SK-N-SH (cell line): ENCODE results near the gene WIZ. TPM values are rescaled to one million over a fixed set of nuclear protein-coding genes. Genes with fewer than 3 reads are reported as not detected.

Source experiments
- CTCF ChIA-PET: fragments of 300-600, 350-600 bp; formaldehyde crosslinking; extraction: SDS; loops from one replicate; lab custom pipeline; 2021; lab: Yijun Ruan, JAX
- POLR2A ChIA-PET: fragments of 350-600 bp; sonication (Branson Sonifier 250); formaldehyde crosslinking; extraction: SDS; loops from one replicate; lab custom pipeline; 2020; ENCODE audit warnings: antibody characterized with exemption, inconsistent platforms; lab: Yijun Ruan, JAX
- DNase-seq: peaks from one replicate; pipeline ENCODE4 v3.0.0; 2012
- H2AFZ ChIP-seq: fragments of 200-600 bp; sonication (generic); 2 replicates; pipeline ENCODE4 v1.8.1; 2016; ENCODE audit warnings: antibody characterized with exemption, mild to moderate bottlenecking, low read depth
- H3F3A ChIP-seq: fragments of 200-600 bp; sonication (generic); replicated peaks from 2 replicates; pipeline ENCODE3; 2016; ENCODE audit warnings: antibody characterized with exemption, mild to moderate bottlenecking; ENCODE audit not compliant: insufficient read depth
- H3K27ac ChIP-seq, 2 experiments: fragments of 200-500 bp in 1 of 2; fragments of 200-600 bp in 1 of 2; sonication (Bioruptor generic) in 1 of 2; sonication (generic), shearing (Covaris generic) in 1 of 2; 2 replicates each; pipeline versions ENCODE4 v1.5.1 to v1.6.1; 2014 to 2016; ENCODE audit warnings: low read depth in 2 of 2, inconsistent platforms in 1 of 2, low read length in 1 of 2, mild to moderate bottlenecking in 1 of 2, mixed read lengths in 1 of 2
- H3K27me3 ChIP-seq: fragments of 200-600 bp; sonication (generic), shearing (Covaris generic); 2 replicates; pipeline ENCODE4 v1.6.1; 2016; ENCODE audit warnings: mixed run types; ENCODE audit not compliant: insufficient read depth
- H3K36me3 ChIP-seq, 2 experiments: fragments of 200-500 bp in 1 of 2; fragments of 200-600 bp in 1 of 2; sonication (Bioruptor generic) in 1 of 2; sonication (generic) in 1 of 2; replicated peaks in 1 of 2; 2 replicates each; pipeline versions ENCODE3 to v1.5.1; 2014 to 2016; ENCODE audit warnings: low read length in 1 of 2, mild to moderate bottlenecking in 1 of 2; ENCODE audit not compliant: insufficient read depth in 2 of 2, control insufficient read depth in 1 of 2
- H3K4me1 ChIP-seq, 2 experiments: fragments of 200-500 bp in 1 of 2; fragments of 200-600 bp in 1 of 2; sonication (Bioruptor generic) in 1 of 2; sonication (generic), shearing (Covaris generic) in 1 of 2; 2 replicates each; pipeline versions ENCODE4 v1.5.1 to v1.6.1; 2014 to 2016; ENCODE audit warnings: low read depth in 1 of 2, low read length in 1 of 2, mixed run types in 1 of 2; ENCODE audit not compliant: insufficient read depth in 2 of 2, control insufficient read depth in 1 of 2
- H3K4me2 ChIP-seq: fragments of 200-600 bp; sonication (generic), shearing (Covaris generic); 2 replicates; pipeline ENCODE4 v1.6.1; 2017; ENCODE audit warnings: mixed run types
- H3K4me3 ChIP-seq, 2 experiments: fragments of 200-500 bp in 1 of 2; fragments of 200-600 bp in 1 of 2; sonication (Bioruptor generic) in 1 of 2; sonication (generic), shearing (Covaris generic) in 1 of 2; 2 replicates each; pipeline versions ENCODE4 v1.5.1 to v1.8.1; 2014 to 2016; ENCODE audit warnings: low read depth in 2 of 2, inconsistent platforms in 1 of 2, low read length in 1 of 2, mild to moderate bottlenecking in 1 of 2, mixed read lengths in 1 of 2, moderate library complexity in 1 of 2
- H3K79me2 ChIP-seq: fragments of 200-600 bp; sonication (generic); 2 replicates; pipeline ENCODE4 v1.8.1; 2017; ENCODE audit warnings: mild to moderate bottlenecking; ENCODE audit not compliant: insufficient read depth
- H3K9ac ChIP-seq: fragments of 200-600 bp; sonication (generic); 2 replicates; pipeline ENCODE4 v1.6.1; 2017; ENCODE audit warnings: mixed run types
- H3K9me2 ChIP-seq: fragments of 200-600 bp; sonication (generic); 2 replicates; pipeline ENCODE4 v1.6.1; 2017; ENCODE audit warnings: mixed run types
- H3K9me3 ChIP-seq: fragments of 200-600 bp; sonication (generic); 2 replicates; pipeline ENCODE4 v1.6.1; 2017; ENCODE audit warnings: mixed run types, mild to moderate bottlenecking, moderate library complexity
- H4K20me1 ChIP-seq: fragments of 200-600 bp; sonication (generic); 2 replicates; pipeline ENCODE4 v1.6.1; 2017; ENCODE audit warnings: mild to moderate bottlenecking, mixed run types; ENCODE audit not compliant: insufficient read depth
- CHD2 ChIP-seq: fragments of 150-350 bp; IDR thresholded peaks from 2 replicates; pipeline ENCODE4 v1.6.1; 2018; ENCODE audit warnings: low read length; ENCODE audit not compliant: partially characterized antibody
- CTCF ChIP-seq: fragments of 200-600 bp; sonication (generic); IDR thresholded peaks from 2 replicates; pipeline ENCODE4 v1.6.1; 2017; ENCODE audit warnings: antibody characterized with exemption, mild to moderate bottlenecking, moderate library complexity
- FOSL2 ChIP-seq: IDR thresholded peaks from 2 replicates; pipeline ENCODE4 v1.4.0; 2012; ENCODE audit warnings: low read depth, mild to moderate bottlenecking, moderate library complexity, borderline replicate concordance
- FOXM1 ChIP-seq: IDR thresholded peaks from 2 replicates; pipeline ENCODE4 v1.4.0; 2012; ENCODE audit warnings: low read depth, mild to moderate bottlenecking
- GABPA ChIP-seq: IDR thresholded peaks from 2 replicates; pipeline ENCODE4 v1.4.0; 2012; ENCODE audit warnings: low read depth, mild to moderate bottlenecking
- MAX ChIP-seq: IDR thresholded peaks from 2 replicates; pipeline ENCODE4 v1.4.0; 2012; ENCODE audit warnings: low read depth
- PBX3 ChIP-seq: IDR thresholded peaks from 2 replicates; pipeline ENCODE4; 2012
- RAD21 ChIP-seq: IDR thresholded peaks from 2 replicates; pipeline ENCODE4 v1.6.1; 2012; ENCODE audit warnings: mild to moderate bottlenecking, low read length
- RCOR1 ChIP-seq: fragments of 150-350 bp; IDR thresholded peaks from 2 replicates; pipeline ENCODE4 v1.6.1; 2017; ENCODE audit warnings: antibody characterized with exemption, low read length
- REST ChIP-seq: IDR thresholded peaks from 2 replicates; pipeline ENCODE4 v1.6.1; 2012; ENCODE audit warnings: mild to moderate bottlenecking, low read depth, low read length, moderate library complexity
- RFX5 ChIP-seq: IDR thresholded peaks from 2 replicates; pipeline ENCODE4 v1.6.1; 2012; ENCODE audit warnings: mild to moderate bottlenecking, improper control_type of control experiment, low read length
- RXRA ChIP-seq: IDR thresholded peaks from 2 replicates; pipeline ENCODE4 v1.4.0; 2012; ENCODE audit warnings: low read depth, mild to moderate bottlenecking, borderline replicate concordance
- SIN3A ChIP-seq: IDR thresholded peaks from 2 replicates; pipeline ENCODE4 v1.6.1; 2012; ENCODE audit warnings: low read depth, mild to moderate bottlenecking, low read length, moderate library complexity, borderline replicate concordance
- TAF1 ChIP-seq: IDR thresholded peaks from 2 replicates; pipeline ENCODE4 v1.6.1; 2012; ENCODE audit warnings: low read depth, mild to moderate bottlenecking, low read length, moderate library complexity, borderline replicate concordance
- TCF12 ChIP-seq: IDR thresholded peaks from 2 replicates; pipeline ENCODE4 v1.4.0; 2012
- USF1 ChIP-seq: IDR thresholded peaks from 2 replicates; pipeline ENCODE4 v1.4.0; 2012; ENCODE audit warnings: low read depth, borderline replicate concordance
- YY1 ChIP-seq: IDR thresholded peaks from 2 replicates; pipeline ENCODE4 v1.4.0; 2012; ENCODE audit warnings: low read depth, mild to moderate bottlenecking
- WGBS: methylation state at CpG from one replicate; pipeline ENCODE4 v1.1.6; 2017; ENCODE audit warnings: low lambda C conversion rate; 5-methylcytosine and 5-hydroxymethylcytosine counted together
- polyA plus RNA-seq, 3 experiments: library from polyadenylated mRNA; depleted of rRNA; stranded (reverse); fragments of >200 nt; gene quantifications; 2 replicates each; pipeline ENCODE4 v1.2.3, GENCODE V29; 2012

WIZ gene
- polyA plus RNA-seq, 1 of the 3 experiments (the other 2 are of a cell fraction): 15.5 TPM

GRCh38 chr19:15456441-15456840, 6.7 kb upstream of the WIZ start:
- no peak overlapping the region for H2AFZ ChIP-seq
- peaks cover 46% of the 10 kb centered on the region for H3K27me3 ChIP-seq
- no peaks in the 10 kb centered on the region for H3K79me2 ChIP-seq
- TF ChIP-seq RFX5 (no peak), MAX (no peak)
- H3K4me3 ChIP-seq: no peak overlapping the region
- ChIA-PET POLR2A (no interaction called here), CTCF (interaction anchor here (0.8 to 1.4 kb wide), 3 partner anchors 10 to 280 kb away, joined by 3 to 5 read pairs (median 4); no protein-coding TSS in a partner anchor)
- no peaks in the 10 kb centered on the region for H3K9me2 ChIP-seq
- H3F3A ChIP-seq: peaks cover 8% of the 10 kb centered on the region
- H3K4me2 ChIP-seq: no peak overlapping the region
- no peaks in the 10 kb centered on the region for H3K9me3 ChIP-seq
- peaks cover 0 to 14% of the 10 kb centered on the region in 2 experiments; a peak in 2 of 4 replicates for H3K4me1 ChIP-seq
- no peak overlapping the region for H3K9ac ChIP-seq
- H4K20me1 ChIP-seq: no peaks in the 10 kb centered on the region
- H3K36me3 ChIP-seq: no peaks in the 10 kb centered on the region
- H3K27ac ChIP-seq: no peak overlapping the region
- no peak for DNase-seq
- 9% methylated on average over 6 of the region's 14 CpGs for WGBS

- H3K4me2 ChIP-seq: no peak overlapping the region
- no peak for DNase-seq
- TF ChIP-seq FOSL2: no peak
- no peak for TF ChIP-seq CTCF
- TF ChIP-seq RAD21: no peak
- no peak for TF ChIP-seq RCOR1
- no peak for TF ChIP-seq CHD2
- no peak for TF ChIP-seq GABPA
- no peak for TF ChIP-seq RFX5
- no peak for TF ChIP-seq PBX3
- TF ChIP-seq RXRA: no peak
- TF ChIP-seq FOXM1: no peak
- no peak for TF ChIP-seq REST
- TF ChIP-seq TAF1: no peak
- no peak for TF ChIP-seq SIN3A
- TF ChIP-seq TCF12: no peak
- TF ChIP-seq YY1: no peak
- TF ChIP-seq USF1: no peak
- TF ChIP-seq, all 33 proteins: peak for 0
- H3K27ac ChIP-seq: no peak overlapping the region
- H3K9me3 ChIP-seq: no peaks in the 10 kb centered on the region
- H3K36me3 ChIP-seq: no peaks in the 10 kb centered on the region
- H2AFZ ChIP-seq: no peak overlapping the region
- H3K4me1 ChIP-seq: peaks cover 0 to 14% of the 10 kb centered on the region in 2 experiments; a peak in 2 of 4 replicates
- H4K20me1 ChIP-seq: no peaks in the 10 kb centered on the region
- no peaks in the 10 kb centered on the region for H3K79me2 ChIP-seq
- ChIA-PET POLR2A (no interaction called here), CTCF (interaction anchor here (0.8 to 2.3 kb wide), 2 partner anchors 10 to 36 kb away, joined by 3 to 8 read pairs; partner anchors contain the start of gene AKAP8L)
- H3K27me3 ChIP-seq: peaks cover 41% of the 10 kb centered on the region
- H3F3A ChIP-seq: peaks cover 12% of the 10 kb centered on the region
- H3K9ac ChIP-seq: no peak overlapping the region
- H3K4me3 ChIP-seq: no peak overlapping the region
- 56% methylated on average over 5 of the region's 9 CpGs for WGBS
- H3K9me2 ChIP-seq: no peaks in the 10 kb centered on the region
Measured at GRCh38 chr19:15455996-15456395, 6.2 kb upstream of the WIZ start.
